ENCODE results near the gene GNE.

DNA sequence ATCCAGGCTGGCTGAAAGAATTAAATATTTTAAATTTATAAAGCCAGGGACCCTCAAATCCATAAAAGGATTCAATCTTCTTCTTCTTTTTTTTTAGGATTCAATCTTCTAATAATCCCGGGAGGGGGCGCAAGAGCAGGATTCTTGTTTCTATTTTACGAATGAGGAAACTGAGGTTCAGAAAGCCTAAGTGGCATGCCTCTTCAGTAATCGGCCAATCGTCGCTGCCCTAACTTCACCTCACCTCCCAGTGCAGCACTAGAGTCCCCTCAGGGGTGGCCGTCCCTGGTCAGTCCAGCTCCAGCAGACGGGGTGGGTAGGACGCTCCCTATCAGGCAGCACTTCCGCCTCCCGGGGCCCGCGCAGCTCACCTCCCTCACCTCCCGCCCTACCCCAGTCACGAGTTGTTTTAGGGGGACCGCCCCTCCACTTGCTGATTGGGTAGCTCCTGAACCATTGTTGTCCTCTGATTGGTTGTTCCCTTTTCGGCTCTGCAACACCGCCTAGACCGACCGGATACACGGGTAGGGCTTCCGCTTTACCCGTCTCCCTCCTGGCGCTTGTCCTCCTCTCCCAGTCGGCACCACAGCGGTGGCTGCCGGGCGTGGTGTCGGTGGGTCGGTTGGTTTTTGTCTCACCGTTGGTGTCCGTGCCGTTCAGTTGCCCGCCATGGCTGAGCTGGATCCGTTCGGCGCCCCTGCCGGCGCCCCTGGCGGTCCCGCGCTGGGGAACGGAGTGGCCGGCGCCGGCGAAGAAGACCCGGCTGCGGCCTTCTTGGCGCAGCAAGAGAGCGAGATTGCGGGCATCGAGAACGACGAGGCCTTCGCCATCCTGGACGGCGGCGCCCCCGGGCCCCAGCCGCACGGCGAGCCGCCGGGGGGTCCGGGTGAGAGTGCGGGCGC lies 67.6 kb downstream of the GNE start, which contains the start of gene CLTA:
- TF ChIP-seq, protein P1, sequence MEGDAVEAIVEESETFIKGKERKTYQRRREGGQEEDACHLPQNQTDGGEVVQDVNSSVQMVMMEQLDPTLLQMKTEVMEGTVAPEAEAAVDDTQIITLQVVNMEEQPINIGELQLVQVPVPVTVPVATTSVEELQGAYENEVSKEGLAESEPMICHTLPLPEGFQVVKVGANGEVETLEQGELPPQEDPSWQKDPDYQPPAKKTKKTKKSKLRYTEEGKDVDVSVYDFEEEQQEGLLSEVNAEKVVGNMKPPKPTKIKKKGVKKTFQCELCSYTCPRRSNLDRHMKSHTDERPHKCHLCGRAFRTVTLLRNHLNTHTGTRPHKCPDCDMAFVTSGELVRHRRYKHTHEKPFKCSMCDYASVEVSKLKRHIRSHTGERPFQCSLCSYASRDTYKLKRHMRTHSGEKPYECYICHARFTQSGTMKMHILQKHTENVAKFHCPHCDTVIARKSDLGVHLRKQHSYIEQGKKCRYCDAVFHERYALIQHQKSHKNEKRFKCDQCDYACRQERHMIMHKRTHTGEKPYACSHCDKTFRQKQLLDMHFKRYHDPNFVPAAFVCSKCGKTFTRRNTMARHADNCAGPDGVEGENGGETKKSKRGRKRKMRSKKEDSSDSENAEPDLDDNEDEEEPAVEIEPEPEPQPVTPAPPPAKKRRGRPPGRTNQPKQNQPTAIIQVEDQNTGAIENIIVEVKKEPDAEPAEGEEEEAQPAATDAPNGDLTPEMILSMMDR (IDR thresholded peaks at IDR 0.05), result peak in 5 of 6 experiments; percentile 8 to 59 (median 36)
- peak; percentile 95 to 98 for TF ChIP-seq POLR2AphosphoS5 (IDR thresholded peaks at IDR 0.05)
